ENCODE data around the gene PCNP. TPM values are rescaled to one million over a fixed set of nuclear protein-coding genes. Genes with fewer than 3 reads are reported as not detected.

PCNP gene
- total and polyA plus RNA-seq, 2 donors (not counting 1 experiment from before 2014, with no cell fraction given), result 39.1 to 156 TPM

GRCh38 chr3:101561630-101562328 is 12.2 kb upstream of the PCNP start, which contains the start of gene TRMT10C:
TRMT10C (plus strand) TSS chr3:101561868; CDS start chr3:101564782, 2,914 bp downstream.
- H3K27me3 Mint-ChIP-seq, result peaks cover 7% of the 10 kb centered on the region
- Histone ChIP-seq H3K4me2 (replicated peaks; ENCODE audit: low read depth, low read length, poor library complexity, severe bottlenecking) (peak within 1 kb of the TSS; percentile 77), H3K9ac (ENCODE audit: low read length) (peak within 1 kb of the TSS; percentile 96), H3K4me1 (ENCODE audit: control insufficient read depth in 2 of 2, insufficient read depth in 2 of 2, low read length in 2 of 2) (peaks cover 23% of the 10 kb centered on the region in 2 donors), H3K36me3 (replicated peaks in 1 of 2; ENCODE audit: control extremely low read depth in 1 of 2, control insufficient read depth in 1 of 2, extremely low read depth in 1 of 2, insufficient read depth in 2 of 2, low read length in 1 of 2) (peaks cover 2 to 16% of the 10 kb centered on the region in 2 experiments), H2AFZ (ENCODE audit: insufficient read depth, low read depth, low read length, poor library complexity, severe bottlenecking) (peak within 1 kb of the TSS; percentile 91), H3K4me3 (ENCODE audit: control extremely low read depth in 1 of 5, extremely low read depth in 1 of 5, insufficient read depth in 1 of 5, low read depth in 2 of 5, low read length in 4 of 5) (peak within 1 kb of the TSS; percentile 86 to 96 (median 92)), H3K27me3 (replicated peaks in 1 of 4; ENCODE audit: control extremely low read depth in 1 of 4, control insufficient read depth in 3 of 4, insufficient read depth in 4 of 4, low read length in 3 of 4) (peaks cover 0 to 25% (median 4%) of the 10 kb centered on the region in 4 experiments), H4K20me1 (ENCODE audit: control insufficient read depth, insufficient read depth, low read length, poor library complexity, severe bottlenecking) (peaks cover 9% of the 10 kb centered on the region), H3K79me2 (ENCODE audit: control insufficient read depth, insufficient read depth, low read length) (peaks cover 34% of the 10 kb centered on the region), H3K27ac (ENCODE audit: low read length in 2 of 2) (peak within 1 kb of the TSS; percentile 83 to 84), H3K9me3 (ENCODE audit: control extremely low read depth in 1 of 3, control insufficient read depth in 2 of 3, insufficient read depth in 1 of 3, low read length in 2 of 3) (peaks cover 0 to 2% (median 0%) of the 10 kb centered on the region in 3 donors)
- H3K9me3 Mint-ChIP-seq (ENCODE audit: insufficient read depth), result no peaks in the 10 kb centered on the region
- CTCF ChIA-PET, result interaction anchor here (1.2 to 5.0 kb wide), 3 partner anchors 12 to 116 kb away, joined by 3 to 33 read pairs (median 3); partner anchors contain the start of gene PCNP
- ATAC-seq (ENCODE audit: low read depth) (peak; percentile 94), DNase-seq (peak; percentile 96)
- peak within 1 kb of the TSS; percentile 98 for H3K4me3 Mint-ChIP-seq
- H3K27ac Mint-ChIP-seq, result peak within 1 kb of the TSS; percentile 94
- intact Hi-C loops (cut with micrococcal nuclease), result loop anchor here (1.0 kb wide), 4 partner anchors 12 to 168 kb away; partner anchors contain the start of genes CEP97 and SENP7
- POLR2A ChIA-PET, result interaction anchor here (0.7 to 2.0 kb wide), 3 partner anchors 12 to 115 kb away, joined by 3 to 19 read pairs (median 7); partner anchors contain the start of genes PCNP, SENP7 and ZBTB11
- WGBS (ENCODE audit: insufficient coverage), result 0% methylated on average over 29 of the region's 35 CpGs
- TF ChIP-seq EZH2 (IDR thresholded peaks at IDR 0.05; ENCODE audit: borderline replicate concordance, insufficient read depth, low read depth, low read length, poor library complexity, severe bottlenecking), result no peak
- peaks cover 36% of the 10 kb centered on the region for H3K4me1 Mint-ChIP-seq

- Mint-ChIP-seq H3K27me3 (no peaks in the 10 kb centered on the region), H3K4me3 (no peak overlapping the region), H3K27ac (peak overlapping the region; percentile 16), H3K4me1 (peaks cover 24% of the 10 kb centered on the region), H3K9me3 (ENCODE audit: insufficient read depth) (no peaks in the 10 kb centered on the region)
- Histone ChIP-seq H3K27me3 (replicated peaks in 1 of 4; ENCODE audit: control extremely low read depth in 1 of 4, control insufficient read depth in 3 of 4, insufficient read depth in 4 of 4, low read length in 3 of 4) (no peaks in the 10 kb centered on the region), H3K27ac (ENCODE audit: low read length in 2 of 2) (no peak overlapping the region), H3K79me2 (ENCODE audit: control insufficient read depth, insufficient read depth, low read length) (peaks cover 45% of the 10 kb centered on the region), H3K4me2 (replicated peaks; ENCODE audit: low read depth, low read length, poor library complexity, severe bottlenecking) (no peak overlapping the region), H3K9ac (ENCODE audit: low read length) (no peak overlapping the region), H3K9me3 (ENCODE audit: control extremely low read depth in 1 of 3, control insufficient read depth in 2 of 3, insufficient read depth in 1 of 3, low read length in 2 of 3) (no peaks in the 10 kb centered on the region), H3K4me1 (ENCODE audit: control insufficient read depth in 2 of 2, insufficient read depth in 2 of 2, low read length in 2 of 2) (peaks cover 15% of the 10 kb centered on the region in 2 donors), H3K4me3 (ENCODE audit: control extremely low read depth in 1 of 5, extremely low read depth in 1 of 5, insufficient read depth in 1 of 5, low read depth in 2 of 5, low read length in 4 of 5) (no peak overlapping the region), H4K20me1 (ENCODE audit: control insufficient read depth, insufficient read depth, low read length, poor library complexity, severe bottlenecking) (peaks cover 13% of the 10 kb centered on the region), H3K36me3 (replicated peaks in 1 of 2; ENCODE audit: control extremely low read depth in 1 of 2, control insufficient read depth in 1 of 2, extremely low read depth in 1 of 2, insufficient read depth in 2 of 2, low read length in 1 of 2) (peaks cover 2 to 16% of the 10 kb centered on the region in 2 experiments), H2AFZ (ENCODE audit: insufficient read depth, low read depth, low read length, poor library complexity, severe bottlenecking) (no peak overlapping the region)
- WGBS (ENCODE audit: insufficient coverage), result 86% methylated on average over 1 of the region's 6 CpGs
- ATAC-seq (ENCODE audit: low read depth) (no peak), DNase-seq (no peak)
- TF ChIP-seq EZH2 (IDR thresholded peaks at IDR 0.05; ENCODE audit: borderline replicate concordance, insufficient read depth, low read depth, low read length, poor library complexity, severe bottlenecking) (no peak), CTCF (IDR thresholded peaks at IDR 0.05) (no peak)
- intact Hi-C loops (cut with micrococcal nuclease), result no loop called here
- ChIA-PET CTCF (interaction anchor here (0.5 to 0.6 kb wide), 2 partner anchors 61 to 136 kb away, joined by 5 to 6 read pairs; no protein-coding TSS in a partner anchor), POLR2A (no interaction called here)
Observed at GRCh38 chr3:101567528-101568317, 6.3 kb upstream of the PCNP start.
